ENCODE measurements around the gene MYLK.
"Not testable (repeated sequence)": the region's sequence is repeated elsewhere in the genome, so short reads cannot be mapped to it uniquely, and the experiment has no call there.

The MYLK gene

DNA sequence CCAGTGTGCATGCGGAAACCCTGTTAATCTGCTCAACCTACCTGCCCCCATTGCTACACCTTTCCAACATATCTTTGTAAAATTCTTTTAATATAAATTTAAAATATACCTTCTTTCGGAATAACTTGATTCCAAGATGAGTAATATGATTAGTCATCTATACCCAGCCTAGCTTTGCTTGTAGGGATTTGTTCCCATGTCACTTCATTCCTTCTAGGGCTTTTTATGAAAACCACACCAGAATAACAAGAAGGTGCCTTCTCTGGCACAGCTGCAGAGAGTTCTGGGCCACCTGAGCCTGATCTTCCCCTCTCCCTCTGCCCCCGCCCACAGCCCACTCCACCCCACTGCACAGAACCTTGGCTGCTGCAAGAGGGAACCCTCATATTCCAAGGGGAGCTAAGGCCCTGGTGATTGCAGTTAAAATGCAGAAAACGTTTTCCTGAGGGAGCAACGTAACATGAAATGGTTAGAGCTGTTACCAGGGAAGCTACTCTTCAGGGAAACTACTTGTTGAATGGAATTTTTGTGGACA lies 260.7 kb downstream of the MYLK start:
- Mint-ChIP-seq H3K4me1 (peaks cover 2% of the 10 kb centered on the region), H3K4me3 (no peak overlapping the region), H3K9me3 (no peaks in the 10 kb centered on the region), H3K27me3 (no peaks in the 10 kb centered on the region), H3K27ac (no peak overlapping the region)
- ATAC-seq (no peak), DNase-seq (no peak)

DNA sequence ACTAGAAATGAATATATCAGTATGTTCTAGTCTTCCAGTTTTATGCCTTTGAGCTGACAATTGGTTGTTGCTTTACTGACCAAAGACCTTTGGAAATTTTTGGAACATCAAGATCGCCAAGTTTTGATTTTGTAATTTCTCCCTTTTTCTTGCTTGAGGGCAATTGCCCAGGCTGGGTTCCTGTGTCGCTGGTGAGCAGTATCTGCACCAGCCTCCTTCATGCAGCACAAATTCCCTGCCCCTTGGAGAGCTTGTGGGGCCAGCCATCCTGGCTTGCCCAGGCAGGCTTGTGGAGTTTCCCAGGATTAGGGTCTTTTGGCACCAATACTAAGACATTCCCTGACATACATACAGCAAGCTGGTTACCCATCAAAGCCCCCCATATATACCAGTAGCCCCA lies 261.4 kb downstream of the MYLK start:
- ATAC-seq = no peak

GRCh38 chr3:123621850-123622189 lies 262.3 kb downstream of the MYLK start:
- no peak for ATAC-seq
- no peaks in the 10 kb centered on the region for H3K9me3 Mint-ChIP-seq
- H3K4me1 Mint-ChIP-seq = peaks cover 9% of the 10 kb centered on the region
- no peak for DNase-seq
- H3K27me3 Mint-ChIP-seq = no peaks in the 10 kb centered on the region
- no peak overlapping the region for H3K4me3 Mint-ChIP-seq
- no peak overlapping the region for H3K27ac Mint-ChIP-seq

More for the DNA sequence above, 261.4 kb downstream of the MYLK start:
- Mint-ChIP-seq H3K27ac (no peak overlapping the region), H3K4me3 (no peak overlapping the region), H3K27me3 (no peaks in the 10 kb centered on the region), H3K4me1 (peaks cover 8% of the 10 kb centered on the region), H3K9me3 (no peaks in the 10 kb centered on the region)
- DNase-seq = no peak

DNA sequence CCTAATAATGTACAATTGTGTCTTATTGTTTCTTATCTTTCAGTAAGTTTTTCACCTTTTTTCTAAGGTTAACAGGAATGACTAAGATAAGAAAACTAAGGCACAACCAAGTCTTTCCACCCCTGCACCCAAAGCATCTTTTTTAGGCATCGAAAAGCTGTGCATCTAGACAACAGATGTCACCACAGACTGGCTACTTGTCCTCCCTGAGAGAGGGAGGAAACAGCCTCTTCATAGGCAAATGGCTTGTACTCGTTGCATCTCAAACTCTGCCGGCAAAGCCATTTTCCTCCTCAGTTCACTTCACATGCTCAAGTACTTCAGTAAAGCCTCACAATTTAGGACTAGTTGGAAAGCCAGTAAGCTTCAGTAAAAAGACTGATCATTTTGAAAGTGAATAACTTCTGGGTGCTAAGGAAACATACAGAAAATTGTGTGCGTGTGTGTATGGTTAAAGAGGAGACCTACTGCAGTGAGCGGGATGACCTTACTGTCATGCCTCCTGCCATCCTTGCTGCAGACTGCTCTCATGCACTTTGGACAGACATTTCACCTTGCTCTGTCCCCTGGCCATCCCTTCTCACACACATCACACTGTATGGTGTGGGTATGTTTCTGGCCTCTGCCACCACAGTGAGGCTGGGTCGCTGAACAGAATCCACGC lies 262.8 kb downstream of the MYLK start:
- H3K4me1 Mint-ChIP-seq = peaks cover 9% of the 10 kb centered on the region
- no peak overlapping the region for H3K4me3 Mint-ChIP-seq
- no peak for DNase-seq
- no peak for ATAC-seq
- H3K27me3 Mint-ChIP-seq = no peaks in the 10 kb centered on the region
- H3K9me3 Mint-ChIP-seq = no peaks in the 10 kb centered on the region
- no peak overlapping the region for H3K27ac Mint-ChIP-seq

DNA sequence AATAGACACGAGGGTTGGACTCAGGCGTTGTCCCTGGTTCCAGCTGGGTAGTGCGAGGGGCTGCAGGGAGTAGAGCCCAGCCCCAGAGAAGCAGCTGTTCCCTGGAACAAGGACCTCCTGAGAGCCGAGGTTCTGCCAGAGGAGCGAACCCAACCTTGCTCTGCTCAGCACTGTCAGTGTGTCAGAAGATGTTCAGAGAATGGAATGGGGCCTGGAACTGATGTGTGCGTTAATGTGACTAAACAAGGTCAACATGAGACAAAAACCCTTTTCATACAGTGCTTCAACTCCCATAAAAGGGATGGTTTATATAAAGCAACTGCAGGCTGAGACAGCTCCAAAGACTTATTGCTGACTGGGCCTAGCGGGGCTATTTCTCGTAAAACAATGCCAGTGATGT lies 263.8 kb downstream of the MYLK start:
- H3K27ac Mint-ChIP-seq = no peak overlapping the region
- H3K27me3 Mint-ChIP-seq = no peaks in the 10 kb centered on the region
- H3K4me1 Mint-ChIP-seq = peaks cover 9% of the 10 kb centered on the region
- H3K9me3 Mint-ChIP-seq = no peaks in the 10 kb centered on the region
- H3K4me3 Mint-ChIP-seq = no peak overlapping the region
- no peak for DNase-seq
- ATAC-seq = no peak

DNA sequence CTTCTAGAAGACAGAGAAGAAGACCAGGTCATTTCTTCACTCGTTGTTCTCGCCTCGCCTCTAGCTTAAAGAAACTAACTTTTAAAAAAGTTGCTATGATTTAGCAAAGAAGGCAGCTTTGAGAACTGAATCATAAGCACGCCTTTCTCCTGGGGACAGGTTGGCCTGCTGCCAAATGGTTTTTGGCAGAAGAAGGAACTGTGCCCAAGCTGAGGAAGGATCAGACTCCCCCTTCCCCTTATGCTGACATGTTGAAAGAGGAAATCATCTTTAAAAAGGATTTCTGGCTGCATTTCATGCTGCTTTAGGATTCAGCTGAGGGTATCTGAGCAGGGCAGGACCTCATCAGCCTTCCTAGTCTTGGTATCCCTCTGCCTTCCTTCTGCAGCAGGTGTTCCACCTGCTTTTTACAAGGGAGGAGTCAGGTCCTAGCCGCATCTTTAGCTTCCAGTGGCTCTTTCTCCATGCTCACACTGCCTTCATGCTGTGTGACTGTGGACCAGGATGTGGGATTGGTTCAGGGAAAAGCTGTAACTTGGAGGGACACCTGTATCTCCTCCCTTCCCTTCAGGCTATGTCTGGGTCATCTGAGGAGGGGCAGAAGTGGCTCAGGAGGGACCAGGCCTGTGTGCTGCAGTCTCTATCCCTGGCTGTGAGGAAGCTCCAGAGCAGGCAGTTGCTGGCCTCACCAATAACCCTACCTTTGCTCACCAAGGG lies 265.2 kb downstream of the MYLK start:
- DNase-seq (no peak), ATAC-seq (no peak)
- Mint-ChIP-seq H3K4me3 (no peak overlapping the region), H3K4me1 (peaks cover 9% of the 10 kb centered on the region), H3K9me3 (no peaks in the 10 kb centered on the region), H3K27me3 (no peaks in the 10 kb centered on the region), H3K27ac (peak overlapping the region in 1 of 2 donors; percentile 67)

DNA sequence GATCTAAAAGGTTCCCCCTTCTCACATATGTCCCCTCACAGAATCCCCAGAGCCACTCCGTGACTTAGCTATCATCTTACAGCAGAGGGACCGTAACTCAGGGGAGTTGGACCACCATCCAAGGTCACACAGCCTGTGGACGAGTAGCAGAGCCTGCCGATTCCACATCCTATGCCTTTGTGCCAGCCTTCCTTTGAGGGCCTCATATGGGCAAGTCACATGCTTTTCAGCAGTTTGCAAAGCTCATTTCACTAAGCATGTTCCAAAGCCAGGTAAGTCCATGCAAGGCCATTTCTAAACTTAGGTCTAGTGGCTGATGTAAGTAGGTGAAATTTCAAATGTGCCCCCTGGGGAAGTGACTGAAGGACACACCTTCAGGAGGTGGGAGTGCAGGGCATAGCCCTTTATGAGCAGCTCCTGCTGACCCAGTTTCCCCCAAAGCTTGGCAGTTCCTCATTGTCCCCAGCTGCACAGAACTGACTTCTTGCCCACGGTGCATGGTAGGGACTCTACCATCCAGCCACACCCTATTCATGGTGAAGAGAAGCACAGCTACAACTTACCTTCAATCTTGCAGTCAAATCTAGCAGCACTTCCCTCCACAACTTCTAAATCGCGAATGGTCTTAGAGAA lies 265.9 kb downstream of the MYLK start:
- peak; percentile 53 for ATAC-seq
- Mint-ChIP-seq H3K27ac (peak overlapping the region in 1 of 2 donors; percentile 22), H3K27me3 (no peaks in the 10 kb centered on the region)

DNA sequence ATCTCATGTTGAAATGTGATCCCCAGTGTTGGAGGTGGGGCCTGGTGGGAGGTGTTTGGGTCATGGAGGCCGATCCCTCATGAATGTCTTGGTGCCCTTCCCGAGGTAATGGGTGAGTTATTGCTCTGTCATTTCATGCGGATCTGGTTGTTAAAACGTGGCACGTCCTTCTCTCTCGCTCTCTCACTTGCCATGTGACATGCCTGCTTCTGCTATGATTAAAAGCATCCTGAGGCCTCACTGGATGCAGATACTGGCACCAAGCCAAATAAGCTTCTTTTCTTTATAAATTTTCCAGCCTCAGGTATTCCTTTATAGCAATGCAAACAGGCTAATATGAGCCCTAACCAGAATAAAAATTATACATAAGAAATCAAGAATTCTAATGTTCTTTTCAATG lies 267.5 kb downstream of the MYLK start:
- peaks cover 9% of the 10 kb centered on the region for H3K4me1 Mint-ChIP-seq
- H3K4me3 Mint-ChIP-seq = no peak overlapping the region
- no peak for ATAC-seq
- no peak overlapping the region for H3K27ac Mint-ChIP-seq
- no peaks in the 10 kb centered on the region for H3K9me3 Mint-ChIP-seq
- H3K27me3 Mint-ChIP-seq = no peaks in the 10 kb centered on the region
- DNase-seq = no peak

More for the DNA sequence above, 265.9 kb downstream of the MYLK start:
- no peak for DNase-seq
- Mint-ChIP-seq H3K4me3 (no peak overlapping the region), H3K9me3 (no peaks in the 10 kb centered on the region), H3K4me1 (peaks cover 9% of the 10 kb centered on the region)

- Mint-ChIP-seq H3K27me3 (no peaks in the 10 kb centered on the region), H3K9me3 (no peaks in the 10 kb centered on the region), H3K4me1 (peaks cover 8% of the 10 kb centered on the region), H3K4me3 (no peak overlapping the region), H3K27ac (peak overlapping the region in 1 of 2 donors; percentile 50)
- no peak for DNase-seq
- ATAC-seq = no peak
Observed at GRCh38 chr3:123613543-123613942, 270.6 kb downstream of the MYLK start.

- H3K27ac Mint-ChIP-seq, H3K27me3 Mint-ChIP-seq, DNase-seq, ATAC-seq, H3K4me3 Mint-ChIP-seq, H3K4me1 Mint-ChIP-seq, H3K9me3 Mint-ChIP-seq: not testable (repeated sequence)
Observed at GRCh38 chr3:123611674-123612073, 272.5 kb downstream of the MYLK start.

GRCh38 chr3:123611082-123611481 lies 273.1 kb downstream of the MYLK start:
- Mint-ChIP-seq H3K9me3 (no peaks in the 10 kb centered on the region), H3K27ac (peak overlapping the region in 1 of 2 donors; percentile 86), H3K4me3 (no peak overlapping the region), H3K4me1 (peaks cover 6% of the 10 kb centered on the region), H3K27me3 (no peaks in the 10 kb centered on the region)
- ATAC-seq (no peak), DNase-seq (no peak)

DNA sequence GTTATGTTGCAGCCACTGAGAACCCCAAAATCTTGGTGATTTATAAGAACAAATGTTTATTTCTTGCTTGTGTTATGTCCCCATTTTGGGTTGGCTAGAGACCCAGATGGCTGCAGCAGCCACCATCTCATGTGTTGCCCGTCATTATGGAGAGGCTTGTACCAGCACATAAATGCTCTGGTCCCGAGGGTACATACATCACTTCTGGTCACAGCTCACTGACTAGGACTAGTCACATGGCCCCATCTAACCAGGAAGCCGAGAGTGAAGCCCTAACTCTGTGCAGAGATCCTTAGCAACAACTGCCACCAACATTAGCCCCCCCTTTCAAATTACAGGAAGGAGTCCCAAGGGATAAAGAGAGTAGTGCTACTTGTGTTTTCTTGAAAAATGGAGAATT lies 273.8 kb downstream of the MYLK start:
- H3K27ac Mint-ChIP-seq = no peak overlapping the region
- DNase-seq = no peak
- no peaks in the 10 kb centered on the region for H3K9me3 Mint-ChIP-seq
- no peak overlapping the region for H3K4me3 Mint-ChIP-seq
- peaks cover 12% of the 10 kb centered on the region for H3K4me1 Mint-ChIP-seq
- no peak for ATAC-seq
- H3K27me3 Mint-ChIP-seq = no peaks in the 10 kb centered on the region

DNA sequence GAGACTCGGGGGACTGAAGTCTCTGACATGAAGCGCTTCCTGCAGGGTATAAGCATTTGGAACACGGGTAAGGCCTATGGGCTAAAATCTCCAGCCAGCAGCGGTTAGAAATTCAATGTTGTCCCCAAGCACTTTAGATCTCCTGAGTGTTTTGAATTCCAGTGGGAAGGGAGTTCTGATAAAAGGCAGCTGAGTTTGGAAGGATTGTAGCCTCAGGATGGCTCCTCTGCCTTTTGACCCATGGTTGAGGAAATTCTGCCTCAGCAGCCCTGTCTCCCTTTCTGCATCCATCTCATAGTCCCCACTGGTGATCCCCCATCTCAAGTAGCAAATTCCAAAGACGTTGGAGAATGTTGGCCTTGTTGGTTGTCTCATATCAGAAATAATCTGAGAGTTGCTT lies 275.1 kb downstream of the MYLK start:
- Mint-ChIP-seq H3K4me1 (peaks cover 17% of the 10 kb centered on the region), H3K9me3 (no peaks in the 10 kb centered on the region), H3K27me3 (no peaks in the 10 kb centered on the region), H3K4me3 (no peak overlapping the region), H3K27ac (peak overlapping the region in 1 of 2 donors; percentile 25)
- no peak for ATAC-seq
- no peak for DNase-seq

DNA sequence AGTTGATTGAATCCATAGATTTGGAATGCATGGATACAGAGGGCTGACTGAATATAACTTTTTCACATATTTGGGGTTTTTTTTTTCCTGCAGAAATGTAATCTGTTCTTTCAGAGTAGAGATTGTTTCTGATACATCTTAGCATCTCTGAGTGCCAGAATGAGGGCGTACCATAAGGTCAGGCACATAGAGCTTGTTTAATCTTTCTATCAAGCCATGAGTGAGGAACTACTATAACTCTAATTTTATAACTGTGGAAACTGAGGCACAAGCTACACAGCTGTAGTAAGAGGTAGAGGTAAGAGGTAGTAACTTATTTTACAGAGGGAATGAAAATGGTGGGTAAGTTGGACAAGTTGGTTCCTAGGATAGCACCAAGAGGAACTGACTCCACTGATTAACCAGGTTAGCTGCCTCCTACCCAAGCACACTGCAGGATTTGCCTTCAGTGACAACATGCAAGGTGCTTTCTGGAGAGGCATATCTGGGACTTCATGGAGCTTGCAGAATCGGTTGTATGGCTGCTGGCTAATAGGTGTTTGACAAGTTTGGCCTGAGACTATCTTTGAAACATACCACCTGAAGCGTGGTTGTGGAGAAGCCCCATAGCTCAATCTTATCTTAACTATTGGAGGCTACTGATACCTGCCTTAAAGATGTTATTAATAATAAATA lies 275.7 kb downstream of the MYLK start:
- H3K9me3 Mint-ChIP-seq = no peaks in the 10 kb centered on the region
- no peak for ATAC-seq
- H3K27me3 Mint-ChIP-seq = no peaks in the 10 kb centered on the region
- H3K4me1 Mint-ChIP-seq = peaks cover 17% of the 10 kb centered on the region
- DNase-seq = no peak
- H3K27ac Mint-ChIP-seq = no peak overlapping the region
- no peak overlapping the region for H3K4me3 Mint-ChIP-seq

DNA sequence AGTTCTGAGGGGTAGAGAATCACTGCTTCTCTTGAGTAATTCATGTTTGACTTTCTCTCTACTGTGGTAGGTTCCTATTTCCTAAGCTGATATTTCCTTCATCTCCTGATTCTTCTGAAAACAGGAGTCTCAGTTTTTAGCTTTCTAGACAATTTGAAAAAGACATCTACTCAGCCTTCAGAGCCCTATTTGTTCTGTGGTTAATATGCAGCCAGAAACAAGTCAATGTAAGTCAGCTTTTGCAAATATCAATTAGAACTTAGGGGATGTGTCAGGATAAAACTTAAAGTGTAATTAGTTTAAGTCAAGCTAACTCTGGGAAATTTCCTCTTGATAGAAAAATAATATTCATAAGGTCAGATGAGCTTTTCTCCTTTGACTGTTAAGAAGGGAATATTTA lies 277.6 kb downstream of the MYLK start:
- DNase-seq = no peak
- H3K27me3 Mint-ChIP-seq = no peaks in the 10 kb centered on the region
- no peak for ATAC-seq
- no peak overlapping the region for H3K27ac Mint-ChIP-seq
- H3K9me3 Mint-ChIP-seq = no peaks in the 10 kb centered on the region
- H3K4me3 Mint-ChIP-seq = no peak overlapping the region
- peaks cover 17% of the 10 kb centered on the region for H3K4me1 Mint-ChIP-seq

GRCh38 chr3:123605789-123606234 lies 278.3 kb downstream of the MYLK start:
- Mint-ChIP-seq H3K4me1 (peaks cover 17% of the 10 kb centered on the region), H3K4me3 (no peak overlapping the region), H3K27me3 (no peaks in the 10 kb centered on the region), H3K27ac (no peak overlapping the region), H3K9me3 (no peaks in the 10 kb centered on the region)
- no peak for DNase-seq
- peak; percentile 72 for ATAC-seq

Data from stimulated activated naive CD8-positive, alpha-beta T cell treated with anti-CD3 and anti-CD28 coated beads, Interleukin-15, amount 100 ng/mL, for 72 hours (primary cell).